Measurements from ENCODE around the gene RASGRF1.

RASGRF1 gene

GRCh38 chr15:79023918-79024317 is 66.7 kb downstream of the RASGRF1 start:
- H3K4me3 ChIP-seq (ENCODE audit: low read length): no peak overlapping the region

GRCh38 chr15:79023546-79023890 is 67.1 kb downstream of the RASGRF1 start:
- DNase-seq (ENCODE audit: low read depth, low spot score): no peak
- H3K4me3 ChIP-seq (ENCODE audit: low read length): no peak overlapping the region

More at GRCh38 chr15:79023918-79024317, 66.7 kb downstream of the RASGRF1 start:
- DNase-seq (ENCODE audit: low read depth, low spot score): no peak

GRCh38 chr15:79018960-79019359 is 71.6 kb downstream of the RASGRF1 start:
- no peak for DNase-seq (ENCODE audit: low read depth, low spot score)
- no peak overlapping the region for H3K4me3 ChIP-seq (ENCODE audit: low read length)

- no peak for DNase-seq (ENCODE audit: low read depth, low spot score)
- H3K4me3 ChIP-seq (ENCODE audit: low read length): no peak overlapping the region
Measured at GRCh38 chr15:79017953-79018352, 72.6 kb downstream of the RASGRF1 start.

GRCh38 chr15:79016527-79017170 is 73.9 kb downstream of the RASGRF1 start:
- no peak for DNase-seq (ENCODE audit: low read depth, low spot score)
- H3K4me3 ChIP-seq (ENCODE audit: low read length): no peak overlapping the region

GRCh38 chr15:79015416-79015815 is 75.2 kb downstream of the RASGRF1 start:
- no peak for DNase-seq (ENCODE audit: low read depth, low spot score)
- H3K4me3 ChIP-seq (ENCODE audit: low read length): no peak overlapping the region

DNA sequence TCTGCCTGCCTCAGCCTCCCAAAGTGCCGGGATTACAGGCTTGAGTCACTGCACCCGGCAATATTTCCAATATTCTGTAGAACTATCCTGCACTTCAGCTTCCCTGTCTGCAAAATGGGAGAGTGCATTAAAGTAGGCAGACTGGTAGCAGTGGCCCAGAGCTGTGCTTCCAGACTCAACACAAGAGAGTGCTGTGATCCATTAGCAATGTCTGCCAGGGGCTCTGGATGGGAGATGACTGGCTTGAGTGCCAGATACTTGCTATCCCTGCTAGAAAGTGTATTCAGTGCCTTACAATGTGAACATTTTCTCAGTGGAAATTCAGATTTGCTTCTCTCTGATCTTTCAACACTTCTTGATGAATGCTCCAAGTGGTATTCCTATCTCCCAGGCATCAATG is 80.3 kb downstream of the RASGRF1 start:
- no peak for DNase-seq (ENCODE audit: low read depth, low spot score)
- no peak overlapping the region for H3K4me3 ChIP-seq (ENCODE audit: low read length)

- no peak for DNase-seq (ENCODE audit: low read depth, low spot score)
- no peak overlapping the region for H3K4me3 ChIP-seq (ENCODE audit: low read length)
Measured at GRCh38 chr15:79009379-79009778, 81.2 kb downstream of the RASGRF1 start.

GRCh38 chr15:79008659-79009058 is 81.9 kb downstream of the RASGRF1 start:
- no peak for DNase-seq (ENCODE audit: low read depth, low spot score)
- H3K4me3 ChIP-seq (ENCODE audit: low read length): no peak overlapping the region

- H3K4me3 ChIP-seq (ENCODE audit: low read length): no peak overlapping the region
- no peak for DNase-seq (ENCODE audit: low read depth, low spot score)
Measured at GRCh38 chr15:79007066-79007465, 83.5 kb downstream of the RASGRF1 start.

DNA sequence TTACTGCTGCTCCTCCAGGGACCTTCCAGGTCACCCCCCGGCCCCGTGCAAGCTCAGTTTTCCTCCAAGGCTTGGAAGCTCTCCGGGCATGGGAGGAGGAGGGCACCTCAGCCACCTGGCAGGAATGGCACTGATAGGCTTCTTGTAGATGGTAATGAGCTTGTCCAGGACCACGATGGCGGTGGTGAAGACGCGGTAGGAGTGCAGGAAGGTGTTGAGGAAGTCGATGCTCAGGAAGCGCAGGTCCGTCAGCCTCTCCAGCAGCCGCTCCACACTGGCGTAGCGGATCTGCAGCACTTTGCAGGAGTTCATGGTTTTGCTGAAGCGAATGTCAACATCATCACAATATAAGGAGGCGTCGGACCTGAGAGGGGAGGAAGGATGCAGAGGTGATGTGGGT is 84.5 kb downstream of the RASGRF1 start:
- DNase-seq (ENCODE audit: low read depth, low spot score): no peak
- no peak overlapping the region for H3K4me3 ChIP-seq (ENCODE audit: low read length)

DNA sequence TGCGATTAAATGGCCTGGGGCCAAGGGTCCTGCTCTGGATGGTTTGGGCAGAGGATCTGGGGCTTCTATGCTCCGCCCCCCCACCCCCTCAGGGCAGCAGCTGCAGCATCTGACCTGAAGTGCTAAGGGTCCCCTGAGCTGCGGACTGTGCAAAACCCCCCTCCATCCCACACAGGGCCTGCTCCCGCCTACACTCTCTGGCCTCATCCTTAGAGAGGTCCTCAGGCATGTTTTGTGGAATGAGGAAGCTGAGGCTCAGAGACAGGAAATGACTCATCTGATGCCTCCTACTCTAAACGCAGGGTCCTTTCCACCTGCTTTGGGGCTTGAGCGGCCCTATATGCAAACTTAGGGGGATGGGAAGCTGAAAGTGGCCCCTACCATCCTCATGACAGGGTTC is 86.2 kb downstream of the RASGRF1 start:
- DNase-seq (ENCODE audit: low read depth, low spot score): no peak
- H3K4me3 ChIP-seq (ENCODE audit: low read length): no peak overlapping the region

- DNase-seq (ENCODE audit: low read depth, low spot score): no peak
- no peak overlapping the region for H3K4me3 ChIP-seq (ENCODE audit: low read length)
Measured at GRCh38 chr15:79003896-79004295, 86.7 kb downstream of the RASGRF1 start.

- DNase-seq (ENCODE audit: low read depth, low spot score): no peak
- H3K4me3 ChIP-seq (ENCODE audit: low read length): no peak overlapping the region
Measured at GRCh38 chr15:79003301-79003700, 87.3 kb downstream of the RASGRF1 start.

DNA sequence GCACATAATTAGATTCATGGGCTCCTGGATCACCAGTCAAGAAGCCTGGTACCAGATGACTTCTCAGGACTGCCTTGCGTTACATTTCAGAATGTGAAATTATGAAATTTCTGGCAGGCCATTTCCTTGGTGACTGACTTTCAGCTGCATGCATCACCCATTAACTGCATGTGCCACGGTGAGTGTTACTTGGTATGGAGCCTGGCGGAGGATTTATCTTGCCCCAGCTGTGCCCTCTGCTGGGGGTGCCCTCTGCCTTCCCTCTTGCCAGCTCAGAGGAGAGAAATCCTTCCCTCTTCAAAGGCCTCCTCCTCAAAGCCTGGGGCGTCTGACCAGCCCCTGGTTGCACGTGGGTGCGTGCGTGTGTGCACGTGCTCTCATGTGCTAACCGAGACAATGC is 88.0 kb downstream of the RASGRF1 start:
- DNase-seq (ENCODE audit: low read depth, low spot score): no peak
- no peak overlapping the region for H3K4me3 ChIP-seq (ENCODE audit: low read length)

- no peak overlapping the region for H3K4me3 ChIP-seq (ENCODE audit: low read length)
- DNase-seq (ENCODE audit: low read depth, low spot score): no peak
Measured at GRCh38 chr15:78999636-79000035, 90.9 kb downstream of the RASGRF1 start.

GRCh38 chr15:78998526-78998925 is 92.1 kb downstream of the RASGRF1 start:
- DNase-seq (ENCODE audit: low read depth, low spot score): no peak
- H3K4me3 ChIP-seq (ENCODE audit: low read length): no peak overlapping the region

- no peak for DNase-seq (ENCODE audit: low read depth, low spot score)
- H3K4me3 ChIP-seq (ENCODE audit: low read length): no peak overlapping the region
Measured at GRCh38 chr15:78997981-78998499, 92.5 kb downstream of the RASGRF1 start.

DNA sequence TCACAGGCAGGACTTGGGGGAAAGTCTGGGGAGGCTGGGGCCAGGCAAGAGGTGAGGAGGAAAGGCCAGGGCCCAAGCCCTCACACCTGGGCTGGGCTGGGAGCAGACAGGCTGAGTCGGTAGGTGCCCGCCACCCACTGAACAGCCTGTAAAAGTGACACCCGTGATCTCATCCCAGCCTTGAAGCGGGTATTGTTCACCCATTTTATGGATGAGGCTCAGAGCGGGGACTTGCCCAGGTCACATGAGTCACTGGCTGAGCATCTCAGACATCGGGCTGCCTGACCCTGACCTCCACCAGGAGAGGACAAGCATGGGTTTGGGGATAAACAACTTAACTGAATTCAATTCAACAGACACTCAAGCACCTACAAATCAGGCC is 93.7 kb downstream of the RASGRF1 start:
- no peak for DNase-seq (ENCODE audit: low read depth, low spot score)
- no peak overlapping the region for H3K4me3 ChIP-seq (ENCODE audit: low read length)

DNA sequence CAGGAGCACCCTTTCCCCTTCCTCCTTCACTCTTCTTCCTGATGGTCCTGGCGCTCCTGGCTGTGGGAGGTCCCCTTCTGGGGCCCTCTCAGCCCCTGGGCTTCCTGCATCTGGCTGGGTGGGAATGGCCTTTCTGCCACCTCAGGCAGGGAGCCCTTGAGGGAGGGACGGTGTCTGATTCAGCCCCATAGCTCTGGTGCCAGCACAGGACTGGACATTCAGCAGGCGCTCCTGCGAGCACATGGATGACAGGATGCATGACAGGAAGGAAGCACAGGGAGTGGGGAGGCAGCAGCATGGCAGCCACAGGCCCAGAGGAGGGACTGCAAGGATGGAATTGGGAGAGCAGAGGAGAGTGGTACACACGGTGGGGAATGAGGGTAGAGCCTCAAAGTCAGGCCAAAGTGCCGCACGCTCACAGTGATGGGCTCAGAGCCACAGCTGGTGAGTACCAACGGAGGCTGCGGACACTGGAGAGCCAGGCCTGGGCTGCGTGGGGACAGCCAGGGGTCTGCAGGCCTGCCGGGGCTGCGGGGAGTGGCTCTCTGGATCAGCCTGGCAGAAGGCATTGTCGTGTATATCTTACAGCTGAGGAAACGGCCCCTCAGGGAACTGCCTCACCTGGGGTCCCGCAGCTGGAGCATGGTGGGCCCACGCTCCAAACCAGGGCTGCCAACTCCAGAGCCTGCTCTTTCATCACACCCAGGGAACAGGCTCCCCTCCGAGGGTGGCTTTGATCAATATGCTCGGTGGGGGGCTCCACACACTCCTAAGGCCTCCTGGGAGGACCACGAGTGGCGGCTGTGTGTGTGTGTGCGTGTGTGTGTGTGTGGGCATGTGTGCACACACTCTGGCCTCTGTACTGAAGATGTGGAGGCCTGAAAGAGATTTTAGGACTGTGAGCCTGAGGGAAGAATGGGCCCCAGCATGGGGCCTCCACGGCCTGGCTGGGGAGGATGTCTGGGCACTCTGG is 94.4 kb downstream of the RASGRF1 start:
- DNase-seq (ENCODE audit: low read depth, low spot score): no peak
- H3K4me3 ChIP-seq (ENCODE audit: low read length): no peak overlapping the region
